ENCODE results near the gene SLC9B2.
"Not testable (repeated sequence)": the region's sequence is repeated elsewhere in the genome, so short reads cannot be mapped to it uniquely, and the experiment has no call there.

The SLC9B2 gene

GRCh38 chr4:103019308-103020124 is 57.0 kb downstream of the SLC9B2 start, which contains the start of gene SLC9B1:
Gene SLC9B1 (minus strand): TSS chr4:103019705. CDS start chr4:102991711, 27,994 bp downstream.
- peak; percentile 93 for DNase-seq (ENCODE audit: low read depth in 2 of 2)

GRCh38 chr4:103018391-103019307 is 57.9 kb downstream of the SLC9B2 start:
- DNase-seq (ENCODE audit: low read depth in 2 of 2), result no peak

GRCh38 chr4:103012551-103012950 is 64.0 kb downstream of the SLC9B2 start:
- no peak for DNase-seq (ENCODE audit: low read depth in 2 of 2)

GRCh38 chr4:103012060-103012459 is 64.5 kb downstream of the SLC9B2 start:
- no peak for DNase-seq (ENCODE audit: low read depth in 2 of 2)

- DNase-seq (ENCODE audit: low read depth in 2 of 2), result no peak
Measured at GRCh38 chr4:103011378-103012025, 65.1 kb downstream of the SLC9B2 start.

GRCh38 chr4:103010804-103011203 is 65.8 kb downstream of the SLC9B2 start:
- DNase-seq (ENCODE audit: low read depth in 2 of 2), result no peak

- no peak for DNase-seq (ENCODE audit: low read depth in 2 of 2)
Measured at GRCh38 chr4:103008875-103009729, 67.5 kb downstream of the SLC9B2 start.

- DNase-seq (ENCODE audit: low read depth in 2 of 2), result no peak
Measured at GRCh38 chr4:103002551-103002950, 74.0 kb downstream of the SLC9B2 start.

GRCh38 chr4:102994803-102995202 is 81.8 kb downstream of the SLC9B2 start:
- no peak for DNase-seq (ENCODE audit: low read depth in 2 of 2)

GRCh38 chr4:102993985-102994384 is 82.6 kb downstream of the SLC9B2 start:
- not testable (repeated sequence) for DNase-seq (ENCODE audit: low read depth in 2 of 2)

- DNase-seq (ENCODE audit: low read depth in 2 of 2), result no peak
Measured at GRCh38 chr4:102988429-102989020, 88.0 kb downstream of the SLC9B2 start.

- no peak for DNase-seq (ENCODE audit: low read depth in 2 of 2)
Measured at GRCh38 chr4:102981005-102981404, 95.6 kb downstream of the SLC9B2 start.
